ENCODE results near the gene PPP1R13L. TPM values are rescaled to one million over a fixed set of nuclear protein-coding genes. Genes with fewer than 3 reads are reported as not detected.

PPP1R13L gene
- total RNA-seq, 1 experiment from 2014 or later, result 27.5 TPM

DNA sequence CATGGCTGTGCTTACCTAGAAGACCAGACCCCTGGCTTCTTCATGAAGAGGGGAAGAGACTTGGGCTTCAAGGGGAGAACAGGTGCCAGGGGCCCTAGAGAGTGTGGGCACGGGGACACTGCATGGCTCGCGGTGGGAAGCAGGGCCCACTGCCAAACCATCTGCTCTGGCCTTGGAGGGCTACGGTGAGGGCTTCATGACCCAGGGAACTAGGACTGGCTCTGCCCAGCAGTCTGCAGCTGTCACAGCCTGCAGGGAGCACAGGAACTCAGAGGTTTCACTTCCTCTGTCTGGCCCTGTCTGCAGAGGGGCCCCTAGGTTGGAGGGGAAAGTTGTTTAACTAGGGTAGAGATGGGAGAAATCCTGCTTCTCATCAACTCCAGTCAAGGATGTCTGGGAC, 14.5 kb upstream of the PPP1R13L start:
- Mint-ChIP-seq H3K27ac (no peak overlapping the region), H3K27me3 (ENCODE audit: low read depth) (no peaks in the 10 kb centered on the region), H3K36me3 (peaks cover 16% of the 10 kb centered on the region), H3K9me3 (no peaks in the 10 kb centered on the region), H3K4me1 (peaks cover 12% of the 10 kb centered on the region), H3K4me3 (no peak overlapping the region)
- POLR2A ChIA-PET, result no interaction called here
- DNase-seq (ENCODE audit: low spot score) (no peak), ATAC-seq (no peak)
- TF ChIP-seq FOXJ3 (CRISPR knock-in tag; IDR thresholded peaks at IDR 0.05; ENCODE audit: borderline replicate concordance), result no peak
- TF ChIP-seq ETV6 (CRISPR knock-in tag; IDR thresholded peaks at IDR 0.05), result no peak
- TF ChIP-seq TEAD1 (CRISPR knock-in tag; IDR thresholded peaks at IDR 0.05), result no peak
- TF ChIP-seq GTF2I (CRISPR knock-in tag; conservative IDR thresholded peaks at IDR 0.05), result no peak
- TF ChIP-seq, protein P1, sequence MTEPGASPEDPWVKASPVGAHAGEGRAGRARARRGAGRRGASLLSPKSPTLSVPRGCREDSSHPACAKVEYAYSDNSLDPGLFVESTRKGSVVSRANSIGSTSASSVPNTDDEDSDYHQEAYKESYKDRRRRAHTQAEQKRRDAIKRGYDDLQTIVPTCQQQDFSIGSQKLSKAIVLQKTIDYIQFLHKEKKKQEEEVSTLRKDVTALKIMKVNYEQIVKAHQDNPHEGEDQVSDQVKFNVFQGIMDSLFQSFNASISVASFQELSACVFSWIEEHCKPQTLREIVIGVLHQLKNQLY (CRISPR knock-in tag; IDR thresholded peaks at IDR 0.05), result no peak
- no peak for TF ChIP-seq CREB1 (CRISPR knock-in tag; IDR thresholded peaks at IDR 0.05)
- TF ChIP-seq, protein P2, sequence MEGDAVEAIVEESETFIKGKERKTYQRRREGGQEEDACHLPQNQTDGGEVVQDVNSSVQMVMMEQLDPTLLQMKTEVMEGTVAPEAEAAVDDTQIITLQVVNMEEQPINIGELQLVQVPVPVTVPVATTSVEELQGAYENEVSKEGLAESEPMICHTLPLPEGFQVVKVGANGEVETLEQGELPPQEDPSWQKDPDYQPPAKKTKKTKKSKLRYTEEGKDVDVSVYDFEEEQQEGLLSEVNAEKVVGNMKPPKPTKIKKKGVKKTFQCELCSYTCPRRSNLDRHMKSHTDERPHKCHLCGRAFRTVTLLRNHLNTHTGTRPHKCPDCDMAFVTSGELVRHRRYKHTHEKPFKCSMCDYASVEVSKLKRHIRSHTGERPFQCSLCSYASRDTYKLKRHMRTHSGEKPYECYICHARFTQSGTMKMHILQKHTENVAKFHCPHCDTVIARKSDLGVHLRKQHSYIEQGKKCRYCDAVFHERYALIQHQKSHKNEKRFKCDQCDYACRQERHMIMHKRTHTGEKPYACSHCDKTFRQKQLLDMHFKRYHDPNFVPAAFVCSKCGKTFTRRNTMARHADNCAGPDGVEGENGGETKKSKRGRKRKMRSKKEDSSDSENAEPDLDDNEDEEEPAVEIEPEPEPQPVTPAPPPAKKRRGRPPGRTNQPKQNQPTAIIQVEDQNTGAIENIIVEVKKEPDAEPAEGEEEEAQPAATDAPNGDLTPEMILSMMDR (IDR thresholded peaks at IDR 0.05), result no peak
- CTCF ChIA-PET, result interaction anchor here (1.3 kb wide), 1 partner anchor 66 kb away, joined by 7 read pairs; no protein-coding TSS in a partner anchor

DNA sequence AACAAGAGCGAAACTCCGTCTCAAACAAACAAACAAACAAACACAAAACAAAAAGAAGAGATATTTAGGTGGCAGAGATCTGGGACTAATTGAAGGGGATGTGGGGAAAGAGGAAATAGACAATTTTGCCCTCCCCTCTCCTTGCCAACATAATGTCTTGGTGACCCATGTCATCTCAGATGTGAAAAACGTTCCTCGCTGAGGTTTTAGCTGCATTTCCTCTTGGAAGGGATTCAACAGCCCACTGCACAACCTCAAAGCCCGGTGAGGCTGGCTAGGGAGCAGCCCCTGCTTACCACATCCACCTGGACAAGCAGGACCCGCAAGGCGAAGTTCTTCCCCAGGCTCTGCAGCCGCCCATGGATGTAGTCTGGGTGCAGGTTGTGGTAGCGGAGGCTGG, 13.9 kb upstream of the PPP1R13L start:
- Mint-ChIP-seq H3K9me3 (no peaks in the 10 kb centered on the region), H3K27me3 (ENCODE audit: low read depth) (no peaks in the 10 kb centered on the region), H3K4me3 (no peak overlapping the region), H3K27ac (no peak overlapping the region), H3K4me1 (peaks cover 12% of the 10 kb centered on the region), H3K36me3 (peaks cover 22% of the 10 kb centered on the region)
- no peak for ATAC-seq
- TF ChIP-seq, protein P3, sequence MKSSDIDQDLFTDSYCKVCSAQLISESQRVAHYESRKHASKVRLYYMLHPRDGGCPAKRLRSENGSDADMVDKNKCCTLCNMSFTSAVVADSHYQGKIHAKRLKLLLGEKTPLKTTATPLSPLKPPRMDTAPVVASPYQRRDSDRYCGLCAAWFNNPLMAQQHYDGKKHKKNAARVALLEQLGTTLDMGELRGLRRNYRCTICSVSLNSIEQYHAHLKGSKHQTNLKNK (CRISPR knock-in tag; IDR thresholded peaks at IDR 0.05), result no peak
- TF ChIP-seq GTF2I (CRISPR knock-in tag; conservative IDR thresholded peaks at IDR 0.05) (no peak), JUN (CRISPR knock-in tag; IDR thresholded peaks at IDR 0.05) (no peak), TEAD1 (CRISPR knock-in tag; IDR thresholded peaks at IDR 0.05) (no peak), ZBTB21 (CRISPR knock-in tag; IDR thresholded peaks at IDR 0.05; ENCODE audit: borderline replicate concordance) (no peak), MYBL2 (CRISPR knock-in tag; IDR thresholded peaks at IDR 0.05) (no peak), NR3C1 (CRISPR knock-in tag; conservative IDR thresholded peaks at IDR 0.05; ENCODE audit: low read depth) (no peak), ELF4 (CRISPR knock-in tag; IDR thresholded peaks at IDR 0.05; ENCODE audit: low read depth) (no peak), RORB (CRISPR knock-in tag; IDR thresholded peaks at IDR 0.05) (no peak), GRHL2 (CRISPR knock-in tag; IDR thresholded peaks at IDR 0.05; ENCODE audit: insufficient replicate concordance, severe bottlenecking) (no peak), ZNF219 (CRISPR knock-in tag; IDR thresholded peaks at IDR 0.05; ENCODE audit: borderline replicate concordance) (no peak), CREB1 (CRISPR knock-in tag; IDR thresholded peaks at IDR 0.05) (no peak), ETV6 (CRISPR knock-in tag; IDR thresholded peaks at IDR 0.05) (no peak)
- TF ChIP-seq, protein P4, sequence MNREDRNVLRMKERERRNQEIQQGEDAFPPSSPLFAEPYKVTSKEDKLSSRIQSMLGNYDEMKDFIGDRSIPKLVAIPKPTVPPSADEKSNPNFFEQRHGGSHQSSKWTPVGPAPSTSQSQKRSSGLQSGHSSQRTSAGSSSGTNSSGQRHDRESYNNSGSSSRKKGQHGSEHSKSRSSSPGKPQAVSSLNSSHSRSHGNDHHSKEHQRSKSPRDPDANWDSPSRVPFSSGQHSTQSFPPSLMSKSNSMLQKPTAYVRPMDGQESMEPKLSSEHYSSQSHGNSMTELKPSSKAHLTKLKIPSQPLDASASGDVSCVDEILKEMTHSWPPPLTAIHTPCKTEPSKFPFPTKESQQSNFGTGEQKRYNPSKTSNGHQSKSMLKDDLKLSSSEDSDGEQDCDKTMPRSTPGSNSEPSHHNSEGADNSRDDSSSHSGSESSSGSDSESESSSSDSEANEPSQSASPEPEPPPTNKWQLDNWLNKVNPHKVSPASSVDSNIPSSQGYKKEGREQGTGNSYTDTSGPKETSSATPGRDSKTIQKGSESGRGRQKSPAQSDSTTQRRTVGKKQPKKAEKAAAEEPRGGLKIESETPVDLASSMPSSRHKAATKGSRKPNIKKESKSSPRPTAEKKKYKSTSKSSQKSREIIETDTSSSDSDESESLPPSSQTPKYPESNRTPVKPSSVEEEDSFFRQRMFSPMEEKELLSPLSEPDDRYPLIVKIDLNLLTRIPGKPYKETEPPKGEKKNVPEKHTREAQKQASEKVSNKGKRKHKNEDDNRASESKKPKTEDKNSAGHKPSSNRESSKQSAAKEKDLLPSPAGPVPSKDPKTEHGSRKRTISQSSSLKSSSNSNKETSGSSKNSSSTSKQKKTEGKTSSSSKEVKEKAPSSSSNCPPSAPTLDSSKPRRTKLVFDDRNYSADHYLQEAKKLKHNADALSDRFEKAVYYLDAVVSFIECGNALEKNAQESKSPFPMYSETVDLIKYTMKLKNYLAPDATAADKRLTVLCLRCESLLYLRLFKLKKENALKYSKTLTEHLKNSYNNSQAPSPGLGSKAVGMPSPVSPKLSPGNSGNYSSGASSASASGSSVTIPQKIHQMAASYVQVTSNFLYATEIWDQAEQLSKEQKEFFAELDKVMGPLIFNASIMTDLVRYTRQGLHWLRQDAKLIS (CRISPR knock-in tag; IDR thresholded peaks at IDR 0.05; ENCODE audit: borderline replicate concordance), result no peak
- TF ChIP-seq, protein P5, sequence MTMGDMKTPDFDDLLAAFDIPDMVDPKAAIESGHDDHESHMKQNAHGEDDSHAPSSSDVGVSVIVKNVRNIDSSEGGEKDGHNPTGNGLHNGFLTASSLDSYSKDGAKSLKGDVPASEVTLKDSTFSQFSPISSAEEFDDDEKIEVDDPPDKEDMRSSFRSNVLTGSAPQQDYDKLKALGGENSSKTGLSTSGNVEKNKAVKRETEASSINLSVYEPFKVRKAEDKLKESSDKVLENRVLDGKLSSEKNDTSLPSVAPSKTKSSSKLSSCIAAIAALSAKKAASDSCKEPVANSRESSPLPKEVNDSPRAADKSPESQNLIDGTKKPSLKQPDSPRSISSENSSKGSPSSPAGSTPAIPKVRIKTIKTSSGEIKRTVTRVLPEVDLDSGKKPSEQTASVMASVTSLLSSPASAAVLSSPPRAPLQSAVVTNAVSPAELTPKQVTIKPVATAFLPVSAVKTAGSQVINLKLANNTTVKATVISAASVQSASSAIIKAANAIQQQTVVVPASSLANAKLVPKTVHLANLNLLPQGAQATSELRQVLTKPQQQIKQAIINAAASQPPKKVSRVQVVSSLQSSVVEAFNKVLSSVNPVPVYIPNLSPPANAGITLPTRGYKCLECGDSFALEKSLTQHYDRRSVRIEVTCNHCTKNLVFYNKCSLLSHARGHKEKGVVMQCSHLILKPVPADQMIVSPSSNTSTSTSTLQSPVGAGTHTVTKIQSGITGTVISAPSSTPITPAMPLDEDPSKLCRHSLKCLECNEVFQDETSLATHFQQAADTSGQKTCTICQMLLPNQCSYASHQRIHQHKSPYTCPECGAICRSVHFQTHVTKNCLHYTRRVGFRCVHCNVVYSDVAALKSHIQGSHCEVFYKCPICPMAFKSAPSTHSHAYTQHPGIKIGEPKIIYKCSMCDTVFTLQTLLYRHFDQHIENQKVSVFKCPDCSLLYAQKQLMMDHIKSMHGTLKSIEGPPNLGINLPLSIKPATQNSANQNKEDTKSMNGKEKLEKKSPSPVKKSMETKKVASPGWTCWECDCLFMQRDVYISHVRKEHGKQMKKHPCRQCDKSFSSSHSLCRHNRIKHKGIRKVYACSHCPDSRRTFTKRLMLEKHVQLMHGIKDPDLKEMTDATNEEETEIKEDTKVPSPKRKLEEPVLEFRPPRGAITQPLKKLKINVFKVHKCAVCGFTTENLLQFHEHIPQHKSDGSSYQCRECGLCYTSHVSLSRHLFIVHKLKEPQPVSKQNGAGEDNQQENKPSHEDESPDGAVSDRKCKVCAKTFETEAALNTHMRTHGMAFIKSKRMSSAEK (CRISPR knock-in tag; IDR thresholded peaks at IDR 0.05; ENCODE audit: borderline replicate concordance), result no peak
- TF ChIP-seq, protein P6, sequence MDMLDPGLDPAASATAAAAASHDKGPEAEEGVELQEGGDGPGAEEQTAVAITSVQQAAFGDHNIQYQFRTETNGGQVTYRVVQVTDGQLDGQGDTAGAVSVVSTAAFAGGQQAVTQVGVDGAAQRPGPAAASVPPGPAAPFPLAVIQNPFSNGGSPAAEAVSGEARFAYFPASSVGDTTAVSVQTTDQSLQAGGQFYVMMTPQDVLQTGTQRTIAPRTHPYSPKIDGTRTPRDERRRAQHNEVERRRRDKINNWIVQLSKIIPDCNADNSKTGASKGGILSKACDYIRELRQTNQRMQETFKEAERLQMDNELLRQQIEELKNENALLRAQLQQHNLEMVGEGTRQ (CRISPR knock-in tag; IDR thresholded peaks at IDR 0.05), result no peak
- POLR2A ChIA-PET, result no interaction called here
- CTCF ChIA-PET, result no interaction called here
- no peak for DNase-seq (ENCODE audit: low spot score)

All from WTC11 (cell line).